Measurements from ENCODE around the gene DOCK2. TPM values are rescaled to one million over a fixed set of nuclear protein-coding genes. Genes with fewer than 3 reads are reported as not detected.
"Not testable (repeated sequence)": the region's sequence is repeated elsewhere in the genome, so short reads cannot be mapped to it uniquely, and the experiment has no call there.

The DOCK2 gene
- total RNA-seq, 4 donors from 2014 or later, result 0.32 to 5.3 (median 2.7) TPM

DNA sequence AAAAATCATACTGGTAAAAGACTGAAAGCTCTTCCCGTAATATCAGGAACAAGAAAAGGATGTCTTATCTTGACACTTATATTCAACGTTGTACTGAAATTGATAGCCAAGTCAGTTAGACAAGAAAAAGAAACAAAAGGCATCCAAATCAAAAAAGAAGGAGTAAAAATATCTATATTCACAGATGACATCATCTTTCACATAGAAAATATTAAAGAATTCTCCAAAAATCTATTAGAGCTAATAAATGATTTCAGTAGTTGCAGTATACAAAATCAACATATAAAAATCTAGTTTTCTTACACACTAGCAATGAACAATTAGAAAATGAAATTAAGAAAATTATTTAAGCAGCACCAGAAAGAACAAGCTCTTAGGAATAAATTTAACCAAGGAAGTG lies 29.2 kb upstream of the DOCK2 start:
- DNase-seq, result no peak
- no peak for ATAC-seq
- Histone ChIP-seq H3K4me3 (no peak overlapping the region), H3K27me3 (no peaks in the 10 kb centered on the region), H3K27ac (no peak overlapping the region), H3K9me3 (no peaks in the 10 kb centered on the region), H3K36me3 (peaks cover 0 to 9% of the 10 kb centered on the region in 2 donors), H3K4me1 (no peaks in the 10 kb centered on the region)
- in situ Hi-C loops (cut with MboI; ENCODE audit: low sequenced_read_pairs in 4 of 4), result no loop called here
- no peak for TF ChIP-seq POLR2A (IDR thresholded peaks at IDR 0.05)
- TF ChIP-seq, protein P1, sequence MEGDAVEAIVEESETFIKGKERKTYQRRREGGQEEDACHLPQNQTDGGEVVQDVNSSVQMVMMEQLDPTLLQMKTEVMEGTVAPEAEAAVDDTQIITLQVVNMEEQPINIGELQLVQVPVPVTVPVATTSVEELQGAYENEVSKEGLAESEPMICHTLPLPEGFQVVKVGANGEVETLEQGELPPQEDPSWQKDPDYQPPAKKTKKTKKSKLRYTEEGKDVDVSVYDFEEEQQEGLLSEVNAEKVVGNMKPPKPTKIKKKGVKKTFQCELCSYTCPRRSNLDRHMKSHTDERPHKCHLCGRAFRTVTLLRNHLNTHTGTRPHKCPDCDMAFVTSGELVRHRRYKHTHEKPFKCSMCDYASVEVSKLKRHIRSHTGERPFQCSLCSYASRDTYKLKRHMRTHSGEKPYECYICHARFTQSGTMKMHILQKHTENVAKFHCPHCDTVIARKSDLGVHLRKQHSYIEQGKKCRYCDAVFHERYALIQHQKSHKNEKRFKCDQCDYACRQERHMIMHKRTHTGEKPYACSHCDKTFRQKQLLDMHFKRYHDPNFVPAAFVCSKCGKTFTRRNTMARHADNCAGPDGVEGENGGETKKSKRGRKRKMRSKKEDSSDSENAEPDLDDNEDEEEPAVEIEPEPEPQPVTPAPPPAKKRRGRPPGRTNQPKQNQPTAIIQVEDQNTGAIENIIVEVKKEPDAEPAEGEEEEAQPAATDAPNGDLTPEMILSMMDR (IDR thresholded peaks at IDR 0.05 in 4 of 5, conservative IDR thresholded peaks at IDR 0.05 in 1 of 5), result no peak
- intact Hi-C loops (cut with DNase I; ENCODE audit: low total_unique reads), result no loop called here

DNA sequence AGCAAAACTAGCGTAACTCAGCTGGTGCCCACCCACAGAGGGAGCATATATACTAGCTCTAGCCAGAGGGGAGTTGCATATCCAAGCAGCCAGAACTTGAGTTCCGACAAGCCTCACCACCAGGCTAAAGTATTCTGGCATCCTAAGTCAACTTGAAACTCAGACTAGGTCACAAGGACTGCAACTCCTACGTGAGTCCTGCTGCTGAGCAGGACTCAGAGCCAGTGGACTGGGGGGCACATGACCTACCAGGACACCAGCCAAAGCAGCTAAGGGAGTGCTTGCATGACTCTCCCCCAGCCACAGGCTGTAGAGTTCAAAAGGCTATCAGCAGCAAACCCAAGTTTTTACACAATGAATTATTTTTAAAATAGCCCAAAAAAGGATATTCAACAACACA lies 27.4 kb upstream of the DOCK2 start:
- DNase-seq (no peak), ATAC-seq (no peak)
- in situ Hi-C loops (cut with MboI; ENCODE audit: low sequenced_read_pairs in 4 of 4), result no loop called here
- Histone ChIP-seq H3K36me3 (no peaks in the 10 kb centered on the region), H3K27ac (no peak overlapping the region), H3K4me3 (no peak overlapping the region), H3K9me3 (no peaks in the 10 kb centered on the region), H3K4me1 (no peaks in the 10 kb centered on the region), H3K27me3 (no peaks in the 10 kb centered on the region)
- intact Hi-C loops (cut with DNase I; ENCODE audit: low total_unique reads), result no loop called here
- TF ChIP-seq POLR2A (IDR thresholded peaks at IDR 0.05), result no peak
- TF ChIP-seq, protein P1 (IDR thresholded peaks at IDR 0.05 in 4 of 5, conservative IDR thresholded peaks at IDR 0.05 in 1 of 5), result no peak

DNA sequence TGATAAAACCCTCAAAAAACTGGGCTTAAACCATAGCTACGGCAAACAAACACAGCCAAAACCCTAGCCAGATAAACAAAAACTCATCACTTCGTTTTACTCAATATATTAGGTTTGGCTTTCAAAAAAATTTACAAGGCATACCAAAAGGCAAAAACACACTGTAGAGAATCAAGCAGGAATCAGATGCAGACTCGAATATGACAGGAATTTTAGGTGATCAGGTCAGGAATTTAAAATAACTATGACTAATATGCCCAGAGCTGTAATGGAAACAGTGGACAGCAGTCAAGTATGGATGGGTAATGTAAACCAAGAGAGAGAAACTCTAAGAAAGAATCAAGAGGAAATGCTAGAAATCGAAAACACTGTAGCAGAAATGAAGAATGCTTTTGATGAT lies 26.5 kb upstream of the DOCK2 start:
- intact Hi-C loops (cut with DNase I; ENCODE audit: low total_unique reads) (no loop called here), in situ Hi-C loops (cut with MboI; ENCODE audit: low sequenced_read_pairs in 4 of 4) (no loop called here)
- Histone ChIP-seq H3K4me3 (no peak overlapping the region), H3K9me3 (no peaks in the 10 kb centered on the region), H3K4me1 (no peaks in the 10 kb centered on the region), H3K27ac (no peak overlapping the region), H3K27me3 (no peaks in the 10 kb centered on the region), H3K36me3 (no peaks in the 10 kb centered on the region)
- no peak for TF ChIP-seq POLR2A (IDR thresholded peaks at IDR 0.05)
- TF ChIP-seq, protein P1 (IDR thresholded peaks at IDR 0.05 in 4 of 5, conservative IDR thresholded peaks at IDR 0.05 in 1 of 5), result no peak
- DNase-seq (no peak), ATAC-seq (no peak)

DNA sequence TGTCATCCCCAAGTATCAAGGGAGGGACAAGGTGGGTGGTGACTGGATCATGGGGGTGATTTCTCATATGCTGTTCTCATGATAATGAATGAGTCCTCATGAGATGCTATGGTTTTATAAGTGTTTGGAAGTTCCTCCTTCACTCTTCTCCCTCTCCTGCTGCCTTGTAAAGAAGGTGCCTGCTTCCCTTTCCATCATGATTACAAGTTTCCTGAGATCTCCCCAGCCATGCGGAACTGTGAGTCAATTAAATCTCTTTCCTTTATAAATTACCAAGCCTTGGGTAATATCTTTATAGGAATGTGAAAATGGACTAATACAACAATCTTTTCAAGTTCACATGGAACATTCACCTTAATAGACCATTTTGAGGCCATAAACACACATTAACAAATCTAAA lies 21.5 kb upstream of the DOCK2 start:
- Histone ChIP-seq H3K4me3 (no peak overlapping the region), H3K27me3 (no peaks in the 10 kb centered on the region)
- intact Hi-C loops (cut with DNase I; ENCODE audit: low total_unique reads), result no loop called here

DNA sequence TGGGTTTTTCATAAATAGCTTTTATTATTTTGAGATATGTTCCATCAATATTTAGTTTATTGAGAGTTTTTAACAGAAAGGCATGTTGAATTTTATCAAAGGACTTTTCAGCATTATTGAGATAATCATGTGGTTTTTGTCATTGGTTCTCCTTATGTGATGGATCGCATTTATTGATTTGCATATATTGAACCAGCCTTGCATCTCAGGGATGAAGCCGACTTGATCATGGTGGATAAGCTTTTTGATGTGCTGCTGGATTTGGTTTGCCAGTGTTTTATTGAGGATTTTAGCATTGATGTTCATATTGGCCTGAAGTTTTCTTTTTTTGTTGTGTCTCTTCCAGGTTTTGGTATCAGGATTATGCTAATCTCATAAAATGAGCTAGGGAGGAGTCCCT lies 12.8 kb upstream of the DOCK2 start:
- in situ Hi-C loops (cut with MboI; ENCODE audit: low sequenced_read_pairs in 4 of 4), result not testable (repeated sequence)

More for the DNA sequence above, 21.5 kb upstream of the DOCK2 start:
- Histone ChIP-seq H3K9me3 (no peaks in the 10 kb centered on the region), H3K27ac (no peak overlapping the region), H3K4me1 (no peaks in the 10 kb centered on the region), H3K36me3 (no peaks in the 10 kb centered on the region)
- DNase-seq, result no peak
- in situ Hi-C loops (cut with MboI; ENCODE audit: low sequenced_read_pairs in 4 of 4), result no loop called here
- no peak for TF ChIP-seq POLR2A (IDR thresholded peaks at IDR 0.05)
- TF ChIP-seq, protein P1 (IDR thresholded peaks at IDR 0.05 in 4 of 5, conservative IDR thresholded peaks at IDR 0.05 in 1 of 5), result no peak
- ATAC-seq, result no peak

More for the DNA sequence above, 12.8 kb upstream of the DOCK2 start:
- H3K4me1 ChIP-seq; H3K36me3 ChIP-seq; H3K4me3 ChIP-seq; DNase-seq; H3K27ac ChIP-seq; intact Hi-C loops (cut with DNase I; ENCODE audit: low total_unique reads); H3K9me3 ChIP-seq; H3K27me3 ChIP-seq; ATAC-seq: not testable (repeated sequence)
